PC-3 (cell line): Measurements from ENCODE around the gene RNF19B. TPM values are rescaled to one million over a fixed set of nuclear protein-coding genes. Genes with fewer than 3 reads are reported as not detected.

Source experiments
- ATAC-seq: fragments of 200-7000 bp; cut with Tn5 transposase; 2 replicates; pipeline ENCODE4 v1.9.1; 2020; ENCODE audit warnings: mild to moderate bottlenecking, moderate library complexity
- BruUV-seq: library from RNA; stranded (reverse); fragments of 400-500 nt; replicated peaks from 2 replicates; lab custom pipeline; 2021; lab: Mats Ljungman, UMichigan
- CTCF ChIA-PET: fragments of 300-600 bp; sonication (Branson Sonifier 250); formaldehyde crosslinking; loops from one replicate; lab custom pipeline; 2022; ENCODE audit warnings: antibody characterized with exemption; lab: Charles Lee
- POLR2A ChIA-PET: fragments of 300-600 bp; sonication (Branson Sonifier 250); formaldehyde crosslinking; loops from one replicate; lab custom pipeline; 2022; ENCODE audit warnings: antibody characterized with exemption; ENCODE audit not compliant: unreplicated experiment; lab: Charles Lee
- DNase-seq: peaks from one replicate; pipeline ENCODE4 v3.0.0-alpha.2; 2015
- H2AFZ ChIP-seq: fragments of 300-600 bp; sonication (generic); 2 replicates; pipeline ENCODE4 v1.6.0; 2016; ENCODE audit warnings: antibody characterized with exemption, low read length
- H3F3A ChIP-seq: fragments of 300-600 bp; sonication (generic); one replicate; pipeline ENCODE4 v1.6.0; 2017; ENCODE audit warnings: antibody characterized with exemption, low read length, control low read depth, mild to moderate bottlenecking; ENCODE audit not compliant: unreplicated experiment
- H3K27ac ChIP-seq: fragments of 300-600 bp; sonication (generic); 2 replicates; pipeline ENCODE4 v1.5.1; 2016; ENCODE audit warnings: mild to moderate bottlenecking, low read length
- H3K27me3 ChIP-seq: fragments of 300-600 bp; sonication (generic); 2 replicates; pipeline ENCODE4 v1.6.1; 2016; ENCODE audit warnings: low read length, mixed read lengths
- H3K36me3 ChIP-seq: fragments of 300-600 bp; sonication (generic); 2 replicates; pipeline ENCODE4 v1.6.1; 2016; ENCODE audit warnings: low read depth, mixed run types, low read length, mixed read lengths
- H3K4me1 ChIP-seq: fragments of 300-600 bp; sonication (generic); 2 replicates; pipeline ENCODE4 v1.5.1; 2016; ENCODE audit warnings: low read length; ENCODE audit not compliant: insufficient read depth
- H3K4me2 ChIP-seq: fragments of 300-600 bp; sonication (generic); 2 replicates; pipeline ENCODE4 v1.6.0; 2016; ENCODE audit warnings: low read length
- H3K4me3 ChIP-seq: fragments of 300-600 bp; sonication (generic); 2 replicates; pipeline ENCODE4 v1.5.1; 2016; ENCODE audit warnings: mild to moderate bottlenecking, low read length, mixed read lengths
- H3K79me2 ChIP-seq: fragments of 300-600 bp; sonication (generic); 2 replicates; pipeline ENCODE4 v1.6.1; 2017; ENCODE audit warnings: low read length, mixed read lengths
- H3K9ac ChIP-seq: fragments of 300-600 bp; sonication (generic); 2 replicates; pipeline ENCODE4 v1.6.0; 2016; ENCODE audit warnings: mild to moderate bottlenecking, low read length
- H3K9me2 ChIP-seq: fragments of 300-600 bp; sonication (generic); replicated peaks from 2 replicates; pipeline ENCODE4 v1.6.1; 2016; ENCODE audit warnings: mixed run types, low read length, mixed read lengths
- H3K9me3 ChIP-seq: fragments of 300-600 bp; sonication (generic); 2 replicates; pipeline ENCODE4 v1.6.1; 2016; ENCODE audit warnings: low read length, mixed read lengths
- H4K20me1 ChIP-seq: fragments of 300-600 bp; sonication (generic); 2 replicates; pipeline ENCODE4 v1.6.1; 2016; ENCODE audit warnings: low read length, mixed read lengths
- CTCF ChIP-seq: fragments of 300-600 bp; sonication (generic); conservative IDR thresholded peaks from 2 replicates; pipeline ENCODE4 v1.5.1; 2017; ENCODE audit warnings: antibody characterized with exemption, low read depth, mild to moderate bottlenecking, low read length
- EZH2 ChIP-seq: fragments of 300-600 bp; sonication (generic); IDR thresholded peaks from one replicate; pipeline ENCODE4 v1.6.1; 2017; ENCODE audit warnings: antibody characterized with exemption, mild to moderate bottlenecking, low read length; ENCODE audit not compliant: unreplicated experiment
- EZH2phosphoT487 ChIP-seq: fragments of 300-600 bp; sonication (generic); IDR thresholded peaks from 2 replicates; pipeline ENCODE4 v1.6.1; 2018; ENCODE audit warnings: mild to moderate bottlenecking, antibody characterized with exemption, low read length, borderline replicate concordance
- intact Hi-C: fragments of 100-400 bp; cut with micrococcal nuclease; formaldehyde crosslinking; loops from 2 replicates; pipeline ENCODE4 v1.9.0; 2023
- total RNA-seq: library from RNA; depleted of rRNA; stranded (reverse); fragments of >200 nt; gene quantifications from 2 replicates; pipeline ENCODE4 v1.2.3, GENCODE V29; 2014

Gene RNF19B
- total RNA-seq, 1 experiment from 2014 or later, result 17.9 TPM

DNA sequence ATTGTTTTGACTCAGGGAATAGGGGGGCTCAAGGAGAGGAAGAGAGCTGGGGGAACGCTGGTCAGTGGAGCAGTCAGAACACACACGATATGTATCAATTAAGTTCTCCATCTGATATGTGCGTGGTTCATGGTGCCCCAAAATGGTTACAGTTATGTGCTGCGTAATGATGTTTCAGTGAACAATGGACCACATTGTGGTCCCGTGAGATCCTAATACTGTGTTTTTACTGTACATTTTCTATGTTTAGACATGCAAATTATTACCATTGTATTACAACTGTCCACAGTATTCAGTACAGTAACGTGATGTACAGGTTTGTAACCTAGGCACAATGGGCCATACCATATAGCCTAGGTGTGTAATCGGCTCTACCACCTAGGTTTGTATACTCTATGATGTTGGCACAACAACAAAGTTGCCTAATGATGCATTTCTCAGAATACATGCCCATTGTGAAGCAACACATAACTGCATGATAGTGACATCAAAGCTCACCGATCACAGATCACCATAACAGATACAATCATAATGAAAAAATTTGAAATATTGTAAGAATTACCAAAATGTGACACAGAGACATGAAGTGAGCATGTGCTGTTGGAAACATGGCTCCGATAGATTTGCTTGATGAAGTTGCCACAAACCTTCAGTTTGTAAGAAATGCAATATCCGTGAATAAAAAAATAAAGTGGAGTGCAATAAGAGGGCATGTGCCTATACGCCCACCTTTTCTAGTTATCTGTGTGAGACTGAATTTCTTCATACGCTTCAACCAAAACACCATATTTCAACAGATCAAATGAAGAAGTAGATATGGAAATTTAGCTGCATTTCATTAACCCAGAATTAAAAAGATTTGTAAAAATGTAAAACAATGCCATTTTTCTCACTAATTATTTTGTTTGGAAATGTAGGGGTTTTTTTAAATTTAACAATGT lies 48.6 kb downstream of the RNF19B start:
- ChIA-PET POLR2A (no interaction called here), CTCF (no interaction called here)
- H2AFZ ChIP-seq, result no peak overlapping the region
- H3K4me3 ChIP-seq, result no peak overlapping the region
- H3K79me2 ChIP-seq, result no peaks in the 10 kb centered on the region
- intact Hi-C loops, result no loop called here
- no peaks in the 10 kb centered on the region for H3K9me2 ChIP-seq
- BruUV-seq, result no TSS peak
- H3K4me2 ChIP-seq, result no peak overlapping the region
- no peaks in the 10 kb centered on the region for H3K9me3 ChIP-seq
- H3K36me3 ChIP-seq, result no peaks in the 10 kb centered on the region
- no peak for DNase-seq
- no peak for TF ChIP-seq EZH2
- no peak for TF ChIP-seq CTCF
- TF ChIP-seq EZH2phosphoT487, result no peak
- no peak overlapping the region for H3K27ac ChIP-seq
- H3K27me3 ChIP-seq, result no peaks in the 10 kb centered on the region
- ATAC-seq, result no peak
- H3K9ac ChIP-seq, result no peak overlapping the region
- no peaks in the 10 kb centered on the region for H3F3A ChIP-seq
- no peaks in the 10 kb centered on the region for H4K20me1 ChIP-seq
- H3K4me1 ChIP-seq, result no peaks in the 10 kb centered on the region; the same call in 1 of the 2 replicates

DNA sequence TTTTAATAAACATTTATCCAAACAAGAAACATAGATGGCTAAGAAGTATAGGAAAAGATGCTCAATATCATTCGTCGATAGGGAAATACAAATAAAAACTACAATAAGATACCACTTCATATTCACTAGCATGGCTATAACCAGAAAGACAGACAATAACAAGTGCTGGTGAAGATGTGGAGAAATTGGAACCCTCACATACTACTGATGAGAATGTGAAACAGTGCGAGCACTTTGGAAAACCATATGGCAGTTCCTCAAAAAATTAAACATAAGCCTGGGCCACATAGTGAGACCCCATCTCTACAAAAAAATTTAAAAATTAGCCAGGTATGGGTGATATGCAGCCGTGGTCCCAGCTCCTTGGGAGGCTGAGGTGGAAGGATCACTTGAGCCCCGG lies 54.3 kb downstream of the RNF19B start:
- ATAC-seq, result no peak

More for the DNA sequence above, 54.3 kb downstream of the RNF19B start:
- Histone ChIP-seq H3K79me2 (no peaks in the 10 kb centered on the region), H3F3A (no peaks in the 10 kb centered on the region), H2AFZ (no peak overlapping the region), H3K27ac (no peak overlapping the region), H3K4me1 (no peaks in the 10 kb centered on the region), H3K9me3 (no peaks in the 10 kb centered on the region), H3K4me2 (no peak overlapping the region), H3K4me3 (no peak overlapping the region), H4K20me1 (no peaks in the 10 kb centered on the region), H3K9me2 (no peaks in the 10 kb centered on the region), H3K9ac (no peak overlapping the region), H3K36me3 (no peaks in the 10 kb centered on the region), H3K27me3 (no peaks in the 10 kb centered on the region)
- ChIA-PET POLR2A (no interaction called here), CTCF (no interaction called here)
- no peak for TF ChIP-seq EZH2
- no peak for TF ChIP-seq CTCF
- no peak for TF ChIP-seq EZH2phosphoT487
- intact Hi-C loops, result no loop called here
- DNase-seq, result no peak
- BruUV-seq, result no TSS peak
